Cerebellar nuclear complex (tissue), 1 donor: Measurements from ENCODE around the gene HLCS.

Experiments
- DNase-seq, 2 experiments: peaks; one replicate each; lab custom pipeline; 2025; lab: John Stamatoyannopoulos, UW

Gene HLCS

GRCh38 chr21:36914244-36915013 lies 52.0 kb downstream of the HLCS start:
- no peak for DNase-seq

- no peak for DNase-seq
Observed at GRCh38 chr21:36913247-36914169, 53.0 kb downstream of the HLCS start.

- no peak for DNase-seq
Observed at GRCh38 chr21:36910581-36911307, 55.7 kb downstream of the HLCS start.

- no peak for DNase-seq
Observed at GRCh38 chr21:36909901-36910561, 56.4 kb downstream of the HLCS start.

- no peak for DNase-seq
Observed at GRCh38 chr21:36909423-36909822, 57.0 kb downstream of the HLCS start.

- DNase-seq, result no peak
Observed at GRCh38 chr21:36908260-36908908, 58.1 kb downstream of the HLCS start.

GRCh38 chr21:36904093-36904666 lies 62.3 kb downstream of the HLCS start:
- no peak for DNase-seq

- DNase-seq, result no peak
Observed at GRCh38 chr21:36902793-36903192, 63.7 kb downstream of the HLCS start.

- no peak for DNase-seq
Observed at GRCh38 chr21:36902331-36902730, 64.1 kb downstream of the HLCS start.

GRCh38 chr21:36901575-36901974 lies 64.9 kb downstream of the HLCS start:
- DNase-seq, result no peak

- no peak for DNase-seq
Observed at GRCh38 chr21:36893581-36893980, 72.9 kb downstream of the HLCS start.

GRCh38 chr21:36892201-36892600 lies 74.3 kb downstream of the HLCS start:
- DNase-seq, result no peak

- no peak for DNase-seq
Observed at GRCh38 chr21:36891692-36892091, 74.8 kb downstream of the HLCS start.

- DNase-seq, result no peak
Observed at GRCh38 chr21:36891121-36891520, 75.3 kb downstream of the HLCS start.

GRCh38 chr21:36890086-36890485 lies 76.4 kb downstream of the HLCS start:
- DNase-seq, result no peak

GRCh38 chr21:36889401-36889800 lies 77.1 kb downstream of the HLCS start:
- no peak for DNase-seq

GRCh38 chr21:36888466-36888865 lies 78.0 kb downstream of the HLCS start:
- no peak for DNase-seq

GRCh38 chr21:36887963-36888362 lies 78.5 kb downstream of the HLCS start:
- DNase-seq, result no peak

- no peak for DNase-seq
Observed at GRCh38 chr21:36883532-36884486, 82.7 kb downstream of the HLCS start.

- DNase-seq, result no peak
Observed at GRCh38 chr21:36882776-36883175, 83.7 kb downstream of the HLCS start.
